Central memory CD4-positive, alpha-beta T cell (primary cell): Measurements from ENCODE around the gene PSMD7.
A peak's percentile ranks its signal among the peaks of the same experiment; 100 is the strongest.

ENCODE experiments used
- DNase-seq: peaks from one replicate; pipeline ENCODE4 v3.0.0; 2022
- total RNA-seq, 3 experiments: gene quantifications; one replicate each; lab custom pipeline; 2026; lab: John Stamatoyannopoulos, UW

The PSMD7 gene
- 77.0 to 301 (median 107) reads per million in 3 experiments for total RNA-seq

DNA sequence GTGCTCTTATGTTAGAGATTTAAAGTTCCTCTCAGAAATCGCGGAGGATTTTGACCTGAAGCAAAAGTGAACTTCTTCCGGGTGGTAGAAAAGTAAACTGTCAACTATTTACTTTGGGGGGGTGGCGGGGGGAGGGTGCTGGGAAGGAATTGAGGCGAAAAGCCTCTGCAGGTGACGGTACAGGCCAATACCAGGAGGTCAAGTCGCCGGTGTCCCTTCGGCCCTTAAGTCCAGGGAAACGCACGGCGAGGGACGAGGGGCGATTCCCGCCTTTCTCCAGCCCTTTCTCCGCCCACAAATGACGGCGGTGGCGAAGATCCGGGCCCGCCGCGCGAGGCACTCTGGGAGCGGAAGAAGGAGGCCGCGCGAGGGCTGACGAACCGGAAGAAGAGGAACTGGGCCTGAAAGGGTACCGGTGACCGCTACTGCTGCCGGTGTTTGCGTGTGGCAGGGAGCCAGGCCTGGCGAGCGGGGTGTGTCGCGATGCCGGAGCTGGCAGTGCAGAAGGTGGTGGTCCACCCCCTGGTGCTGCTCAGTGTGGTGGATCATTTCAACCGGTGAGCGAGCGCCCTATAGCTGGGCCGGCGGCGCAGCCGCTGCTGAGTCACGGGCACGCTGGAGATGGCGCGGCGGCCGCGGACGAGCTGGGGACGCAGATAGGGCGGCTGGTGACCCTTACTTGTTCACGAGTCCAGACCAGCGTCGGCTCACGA is at the start of gene PSMD7:
TSS of gene PSMD7 (plus strand) at position 383 of the 713 bp plus-strand sequence. CDS start at position 484, 101 bp downstream.
- peak; percentile 89 for DNase-seq

DNA sequence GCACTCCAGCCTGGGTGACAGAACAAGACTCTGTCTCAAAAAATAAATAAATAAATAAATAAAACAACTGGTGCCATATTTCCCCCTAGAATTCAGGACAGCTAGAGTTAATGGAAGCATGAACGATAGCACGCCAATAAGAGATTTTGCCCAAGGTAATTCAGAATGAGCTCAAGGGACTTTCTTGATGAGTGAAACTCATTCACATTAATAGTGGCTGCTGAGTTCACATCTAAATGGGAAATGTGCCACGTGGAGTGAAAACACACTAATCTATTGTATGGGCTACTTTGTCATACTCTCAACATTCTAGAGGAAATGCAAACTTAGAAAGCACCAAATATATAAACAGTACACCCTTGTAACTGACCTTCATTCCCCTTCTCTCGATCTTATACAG is 47.4 kb upstream of the PSMD7 start:
- DNase-seq, result no peak

DNA sequence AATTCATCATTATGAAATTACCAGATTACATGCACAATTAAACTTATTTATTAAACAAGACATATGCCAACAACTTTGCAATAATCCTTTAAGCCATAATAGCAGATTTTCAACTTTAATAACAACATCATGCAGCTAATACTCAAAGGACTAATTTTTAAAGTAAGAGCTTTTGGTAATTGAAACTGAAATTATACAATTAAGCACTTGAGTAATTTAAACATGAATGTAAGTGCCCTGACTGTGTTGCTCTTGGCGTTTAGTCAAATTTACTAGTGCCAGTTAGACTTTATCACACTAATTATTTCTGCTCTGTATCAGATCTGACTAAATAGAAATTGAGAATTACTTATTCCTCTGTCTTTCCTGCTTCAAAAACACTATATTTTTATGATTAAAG is 46.8 kb upstream of the PSMD7 start:
- no peak for DNase-seq

DNA sequence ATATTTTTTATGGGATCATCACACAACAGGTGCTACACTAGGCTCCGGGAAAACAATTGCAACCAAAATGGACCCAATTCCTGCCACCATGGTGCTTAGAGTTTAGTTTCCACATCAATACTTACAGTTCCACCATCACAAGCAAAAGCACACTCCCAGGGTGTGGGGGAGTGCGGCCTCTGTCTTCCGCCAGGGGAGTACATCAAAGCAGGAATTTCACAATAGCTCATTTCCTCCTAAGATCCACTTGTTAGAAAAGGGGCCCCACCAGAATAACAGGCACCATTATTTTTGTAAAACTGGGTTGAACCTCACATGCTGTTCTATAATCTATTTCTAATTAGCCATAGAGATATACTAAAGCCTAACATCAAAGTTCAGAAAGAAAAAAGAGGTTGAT is 44.3 kb upstream of the PSMD7 start:
- no peak for DNase-seq

DNA sequence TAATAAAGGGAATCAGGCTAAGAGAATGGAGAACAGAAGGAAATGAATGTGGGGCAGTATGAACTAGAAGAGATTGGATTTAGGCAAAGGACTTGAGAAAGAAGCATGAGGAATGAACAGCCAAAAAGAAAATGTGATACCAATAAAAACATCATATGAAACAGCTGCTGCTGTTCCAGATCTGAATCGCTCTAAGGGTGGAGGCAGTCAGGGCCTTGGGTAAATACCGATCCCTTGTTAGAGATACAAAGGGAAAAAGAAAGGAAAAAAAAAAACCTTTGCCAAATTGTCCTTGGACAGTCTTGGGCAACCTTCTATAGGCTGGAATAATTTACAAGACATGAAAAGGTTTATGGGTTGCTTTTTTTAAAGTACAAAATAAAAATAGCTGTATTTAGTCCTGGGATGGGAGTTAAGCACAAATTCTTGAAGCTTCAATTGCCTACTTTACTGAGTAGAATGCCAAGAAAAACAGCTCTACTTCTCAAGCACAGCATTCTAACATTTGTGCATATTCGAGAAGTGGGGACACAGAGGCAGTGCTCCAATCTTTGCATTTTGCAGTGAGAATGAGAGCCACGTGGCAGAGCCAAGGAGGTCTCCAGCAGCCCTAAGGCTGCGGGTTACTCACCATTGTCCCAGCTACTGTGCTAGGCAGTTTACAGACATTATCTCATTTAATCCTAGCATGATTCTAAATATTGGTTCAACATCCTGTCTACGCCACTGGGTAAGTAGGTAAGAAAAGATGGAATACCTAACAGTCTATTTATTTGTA is 43.3 kb upstream of the PSMD7 start:
- no peak for DNase-seq

- no peak for DNase-seq
Observed at GRCh38 chr16:74257061-74257460, 39.6 kb upstream of the PSMD7 start.

DNA sequence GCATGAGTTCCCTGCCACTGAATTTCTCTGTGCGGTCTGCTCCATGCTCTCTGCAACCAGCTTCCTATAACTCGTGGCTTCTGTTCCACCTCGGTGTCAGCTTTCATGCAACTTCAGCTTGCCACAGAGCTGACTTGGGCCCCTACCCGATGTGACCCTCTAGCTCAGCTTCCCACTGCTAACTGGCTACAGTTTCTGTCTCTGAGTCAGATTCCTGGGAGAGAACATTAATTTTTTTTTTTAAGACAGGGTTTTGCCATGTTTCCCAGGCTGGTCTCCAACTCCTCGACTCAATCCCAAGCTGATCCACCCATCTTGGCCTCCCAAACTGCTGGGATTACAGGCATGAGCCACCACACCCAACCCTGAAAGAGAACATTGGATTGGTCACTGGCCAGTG is 35.5 kb upstream of the PSMD7 start:
- no peak for DNase-seq

GRCh38 chr16:74264811-74265210 is 31.8 kb upstream of the PSMD7 start:
- no peak for DNase-seq

GRCh38 chr16:74268372-74268782 is 28.2 kb upstream of the PSMD7 start:
- DNase-seq, result no peak

- DNase-seq, result no peak
Observed at GRCh38 chr16:74271872-74272271, 24.7 kb upstream of the PSMD7 start.

DNA sequence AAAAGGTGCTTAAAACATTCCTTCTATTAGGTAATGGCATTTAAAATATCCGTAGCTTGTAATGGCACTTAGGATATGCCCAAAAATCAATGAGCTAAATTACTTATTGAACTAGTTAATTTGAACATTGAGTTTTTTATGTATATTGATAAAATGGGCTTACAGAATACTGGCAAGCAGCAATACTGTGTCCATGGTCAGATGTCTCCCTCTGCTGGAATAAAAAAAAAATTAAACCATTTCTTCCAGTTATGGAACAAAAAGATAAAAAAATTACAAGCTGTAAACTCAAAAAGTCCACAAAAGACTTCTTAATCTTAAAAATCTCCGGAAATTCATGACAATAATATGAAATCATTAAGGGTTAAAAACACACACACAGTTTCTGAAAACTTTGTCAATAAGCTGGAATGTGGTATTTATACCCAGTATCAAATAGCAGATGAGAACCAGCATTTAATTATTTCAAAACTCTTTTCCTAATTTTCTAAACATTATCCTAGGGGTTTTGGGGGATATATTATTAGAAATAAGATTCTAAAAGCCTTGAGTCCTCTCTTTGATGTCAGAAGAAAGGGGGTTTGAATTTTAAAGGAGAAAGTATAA is 21.5 kb upstream of the PSMD7 start:
- no peak for DNase-seq

- DNase-seq, result no peak
Observed at GRCh38 chr16:74275711-74276110, 20.9 kb upstream of the PSMD7 start.

- no peak for DNase-seq
Observed at GRCh38 chr16:74277974-74278373, 18.6 kb upstream of the PSMD7 start.

- DNase-seq, result no peak
Observed at GRCh38 chr16:74279266-74279665, 17.3 kb upstream of the PSMD7 start.

GRCh38 chr16:74279805-74280204 is 16.8 kb upstream of the PSMD7 start:
- no peak for DNase-seq

GRCh38 chr16:74280448-74280847 is 16.2 kb upstream of the PSMD7 start:
- DNase-seq, result no peak

GRCh38 chr16:74281300-74281699 is 15.3 kb upstream of the PSMD7 start:
- DNase-seq, result no peak

DNA sequence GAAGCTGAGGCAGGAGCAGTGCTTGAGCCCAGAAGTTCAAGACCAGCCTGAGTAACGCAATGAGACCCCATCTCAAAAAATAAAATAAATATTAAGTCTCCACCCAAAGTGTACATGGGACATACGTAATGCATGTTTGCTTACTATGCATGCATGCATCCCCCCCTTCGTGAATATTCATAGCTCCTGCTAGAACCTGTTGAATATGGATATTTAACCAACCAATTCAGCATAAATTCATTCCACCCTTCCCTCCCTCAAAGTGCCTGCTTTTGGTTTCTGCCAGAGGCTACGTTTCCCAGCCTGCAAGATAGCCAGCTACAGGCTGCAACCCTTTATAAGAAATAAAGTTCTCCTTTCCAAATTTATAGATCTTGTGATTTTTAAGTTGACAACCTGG is 12.9 kb upstream of the PSMD7 start:
- DNase-seq, result no peak

DNA sequence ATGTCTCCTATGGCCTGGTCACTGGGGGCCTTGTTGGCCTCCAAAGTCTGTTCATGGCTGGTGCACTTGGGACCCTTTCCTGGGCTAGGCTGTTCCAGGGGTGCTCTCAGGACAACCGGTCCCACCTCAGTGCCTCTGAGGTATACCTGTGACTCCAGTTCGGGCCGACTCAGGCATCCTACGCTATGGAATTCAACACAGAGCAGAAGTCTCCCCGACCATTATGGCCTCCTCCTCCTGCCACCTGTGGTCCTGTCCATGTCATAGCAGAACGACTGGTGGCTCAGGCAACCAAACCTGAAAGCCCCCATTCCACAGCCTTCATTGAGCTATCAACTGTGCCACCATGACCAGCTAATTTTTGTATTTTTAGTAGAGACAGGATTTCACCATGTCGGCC is 8.5 kb upstream of the PSMD7 start:
- DNase-seq, result no peak

GRCh38 chr16:74290356-74290755 is 6.3 kb upstream of the PSMD7 start:
- DNase-seq, result no peak

DNA sequence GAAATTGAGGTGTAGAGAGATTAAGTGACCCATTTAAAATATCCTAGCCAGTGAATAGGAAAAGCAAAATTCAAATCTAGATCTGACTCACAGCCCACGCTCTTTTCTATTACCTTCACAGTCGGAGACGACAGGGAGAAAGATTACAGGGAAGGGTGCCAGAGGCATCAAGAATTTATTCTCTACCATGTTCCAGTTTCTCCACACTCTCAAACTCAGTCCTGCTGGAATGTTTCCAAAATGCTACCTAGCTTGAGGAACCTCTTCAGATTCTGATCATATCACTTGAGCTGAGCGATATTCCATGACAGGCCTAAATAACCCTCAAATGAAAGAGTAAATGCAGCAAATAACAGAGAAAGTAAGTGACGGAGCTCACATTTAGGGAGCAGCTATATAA is 5.4 kb upstream of the PSMD7 start:
- DNase-seq, result no peak

DNA sequence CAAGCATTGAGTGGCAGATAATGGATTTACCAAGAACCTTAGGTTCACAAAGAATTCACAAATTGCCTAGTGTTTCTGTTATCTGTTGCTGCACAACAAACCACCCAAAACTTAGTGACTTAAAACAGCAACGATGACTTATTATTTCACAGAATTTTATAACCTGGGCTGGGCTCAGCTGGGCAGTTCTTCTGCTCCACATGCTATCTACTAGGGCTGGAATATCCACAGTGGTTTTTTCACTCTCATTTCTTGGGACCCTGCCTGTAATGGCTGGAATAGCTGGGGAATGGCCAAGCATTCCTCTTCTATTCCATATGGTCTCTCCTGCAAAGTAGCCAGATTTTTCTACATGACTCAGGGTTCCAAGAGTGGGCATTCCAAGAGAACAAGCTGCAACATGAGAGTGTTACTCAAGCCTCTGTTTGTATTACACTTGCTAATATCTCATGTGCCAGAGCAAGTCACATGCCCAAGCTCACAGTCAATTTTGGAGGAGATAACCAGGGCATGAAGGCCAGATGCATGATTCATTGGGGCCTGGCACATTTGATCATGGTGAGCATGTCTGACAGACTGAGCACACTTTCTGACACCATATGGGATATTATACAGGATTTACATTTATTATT is 4.9 kb upstream of the PSMD7 start:
- no peak for DNase-seq

DNA sequence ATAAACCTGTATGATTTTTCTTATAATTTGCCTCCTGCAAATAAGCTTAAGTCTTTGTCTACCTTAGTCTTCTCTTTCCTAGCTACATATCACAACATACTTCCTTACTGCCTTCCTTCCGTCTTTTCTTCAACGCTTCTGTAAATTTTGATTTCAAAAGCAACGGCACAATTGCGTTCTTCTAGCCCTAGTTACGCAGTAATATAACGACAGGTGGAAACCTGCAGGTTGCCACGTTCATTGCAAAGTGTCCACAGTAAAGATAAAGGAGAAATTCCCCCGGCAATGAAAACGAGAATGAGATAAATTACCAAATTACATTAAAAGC is 546 bp upstream of the PSMD7 start:
- no peak for DNase-seq
